DMS53 treated with DMSO at 0.1 percent for 48 hours (cell line): Measurements from ENCODE around the gene ELANE.

Experiments
- DNase-seq: peaks from one replicate; lab custom pipeline; 2025; ENCODE audit not compliant: unreplicated experiment; lab: John Stamatoyannopoulos, UW

The ELANE gene

GRCh38 chr19:892894-893689, 41.0 kb downstream of the ELANE start, which contains the start of the genes MED16 and RNU6-9:
Gene MED16, minus strand, starts transcription at chr19:893187. Its CDS starts 2,056 bp downstream, at chr19:891131.
Gene RNU6-9, plus strand, starts transcription at chr19:893484.
- DNase-seq = peak; percentile 65

GRCh38 chr19:896434-896833, 44.3 kb downstream of the ELANE start:
- no peak for DNase-seq

GRCh38 chr19:896999-897398, 44.9 kb downstream of the ELANE start:
- no peak for DNase-seq

GRCh38 chr19:897442-898039, 45.4 kb downstream of the ELANE start:
- DNase-seq = no peak

GRCh38 chr19:898663-899062, 46.6 kb downstream of the ELANE start:
- DNase-seq = no peak

- no peak for DNase-seq
Measured at GRCh38 chr19:899336-900042, 47.4 kb downstream of the ELANE start.

- DNase-seq = no peak
Measured at GRCh38 chr19:900043-900301, 47.9 kb downstream of the ELANE start.

GRCh38 chr19:900302-901111, 48.4 kb downstream of the ELANE start:
- no peak for DNase-seq

GRCh38 chr19:901216-902092, 49.4 kb downstream of the ELANE start:
- DNase-seq = no peak

- DNase-seq = no peak
Measured at GRCh38 chr19:902093-902370, 49.9 kb downstream of the ELANE start.

- no peak for DNase-seq
Measured at GRCh38 chr19:902446-903226, 50.5 kb downstream of the ELANE start.

GRCh38 chr19:903266-903797, 51.2 kb downstream of the ELANE start:
- no peak for DNase-seq

- DNase-seq = no peak
Measured at GRCh38 chr19:904545-904944, 52.4 kb downstream of the ELANE start.
